ENCODE measurements around the gene GRIK5. TPM values are rescaled to one million over a fixed set of nuclear protein-coding genes. Genes with fewer than 3 reads are reported as not detected.

The GRIK5 gene
- total RNA-seq, 4 donors from 2014 or later, result 0.22 to 0.33 TPM; not detected in 2

DNA sequence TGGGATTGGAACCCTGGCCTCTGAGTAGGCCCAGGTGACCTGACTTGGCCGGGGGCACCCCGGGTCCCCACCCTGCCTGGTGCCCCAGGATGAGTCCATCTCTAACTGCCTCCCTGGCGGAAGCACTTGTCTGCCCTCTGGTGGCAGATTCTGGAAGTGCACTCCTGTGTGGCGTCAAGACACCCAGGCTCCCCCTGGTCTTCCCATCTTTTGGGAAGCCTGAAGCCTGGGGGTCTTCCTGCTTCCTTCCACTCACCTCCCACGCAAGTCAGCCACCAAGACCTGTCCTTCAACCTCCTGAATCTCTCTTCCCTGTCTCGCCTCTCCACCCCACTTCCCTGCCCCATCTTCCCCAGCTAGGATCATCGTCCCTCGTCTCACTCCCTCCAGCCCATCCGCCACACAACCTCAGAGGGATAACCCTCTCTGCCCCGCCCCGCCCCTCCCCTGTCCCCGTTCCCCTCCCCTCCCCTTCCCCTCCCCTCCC, 118.3 kb downstream of the GRIK5 start:
- TF ChIP-seq, protein P1, sequence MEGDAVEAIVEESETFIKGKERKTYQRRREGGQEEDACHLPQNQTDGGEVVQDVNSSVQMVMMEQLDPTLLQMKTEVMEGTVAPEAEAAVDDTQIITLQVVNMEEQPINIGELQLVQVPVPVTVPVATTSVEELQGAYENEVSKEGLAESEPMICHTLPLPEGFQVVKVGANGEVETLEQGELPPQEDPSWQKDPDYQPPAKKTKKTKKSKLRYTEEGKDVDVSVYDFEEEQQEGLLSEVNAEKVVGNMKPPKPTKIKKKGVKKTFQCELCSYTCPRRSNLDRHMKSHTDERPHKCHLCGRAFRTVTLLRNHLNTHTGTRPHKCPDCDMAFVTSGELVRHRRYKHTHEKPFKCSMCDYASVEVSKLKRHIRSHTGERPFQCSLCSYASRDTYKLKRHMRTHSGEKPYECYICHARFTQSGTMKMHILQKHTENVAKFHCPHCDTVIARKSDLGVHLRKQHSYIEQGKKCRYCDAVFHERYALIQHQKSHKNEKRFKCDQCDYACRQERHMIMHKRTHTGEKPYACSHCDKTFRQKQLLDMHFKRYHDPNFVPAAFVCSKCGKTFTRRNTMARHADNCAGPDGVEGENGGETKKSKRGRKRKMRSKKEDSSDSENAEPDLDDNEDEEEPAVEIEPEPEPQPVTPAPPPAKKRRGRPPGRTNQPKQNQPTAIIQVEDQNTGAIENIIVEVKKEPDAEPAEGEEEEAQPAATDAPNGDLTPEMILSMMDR (IDR thresholded peaks at IDR 0.05; ENCODE audit: low read depth), result no peak

Other genes starting within 250 kb of the GRIK5 start
- not detected for gene LYPD4, start 225.5 kb downstream of the GRIK5 start, total RNA-seq
- not detected for gene DMRTC2, start 225.2 kb downstream of the GRIK5 start, total RNA-seq
- 100 to 1,000 TPM; 653 to 927 (median 891) TPM for gene RPS19, start 210.0 kb downstream of the GRIK5 start, total RNA-seq
- gene CD79A, start 192.9 kb downstream of the GRIK5 start, total RNA-seq, result under 1 TPM in 1 of 4 donors, not detected in 3; 0.51 TPM
- gene ARHGEF1, start 187.0 kb downstream of the GRIK5 start, total RNA-seq, result 100 to 1,000 TPM in 1 of 4 donors, 10 to 100 TPM in 3; 34.1 to 106 (median 53.9) TPM
- gene ERFL, start 141.8 kb downstream of the GRIK5 start, total RNA-seq, result under 1 TPM in 1 of 4 donors, not detected in 3; 0.22 TPM
- gene RABAC1, start 110.9 kb downstream of the GRIK5 start, total RNA-seq, result 100 to 1,000 TPM; 104 to 159 (median 137) TPM
- gene ATP1A3, start 76.0 kb downstream of the GRIK5 start, total RNA-seq, result not detected
- gene ZNF574, start 6.0 kb upstream of the GRIK5 start, total RNA-seq, result 10 to 100 TPM in 2 of 4 donors, 1 to 10 TPM in 2; 8.2 to 11.7 (median 9.9) TPM
- 1 to 10 TPM in 3 of 4 donors, under 1 TPM in 1; 0.85 to 2.4 (median 1.5) TPM for gene POU2F2, start 62.2 kb upstream of the GRIK5 start, total RNA-seq
- gene DEDD2, start 147.5 kb upstream of the GRIK5 start, total RNA-seq, result 10 to 100 TPM; 17.1 to 34.5 (median 27.0) TPM
- gene ZNF526, start 150.1 kb upstream of the GRIK5 start, total RNA-seq, result 1 to 10 TPM; 3.9 to 9.8 (median 5.8) TPM
- gene GSK3A, start 172.4 kb upstream of the GRIK5 start, total RNA-seq, result 10 to 100 TPM; 16.0 to 22.0 (median 17.1) TPM
- 10 to 100 TPM in 3 of 4 donors, 1 to 10 TPM in 1; 9.9 to 19.4 (median 14.0) TPM for gene ERF, start 184.9 kb upstream of the GRIK5 start, total RNA-seq
- gene CIC, start 199.0 kb upstream of the GRIK5 start, total RNA-seq, result 10 to 100 TPM; 12.4 to 49.9 (median 14.9) TPM
- under 1 TPM in 1 of 4 donors, not detected in 3; 0.75 TPM for gene PRR19, start 231.9 kb upstream of the GRIK5 start, total RNA-seq
- gene PAFAH1B3, start 232.4 kb upstream of the GRIK5 start, total RNA-seq, result 1 to 10 TPM; 2.1 to 9.3 (median 4.7) TPM
- gene TMEM145, start 243.1 kb upstream of the GRIK5 start, total RNA-seq, result not detected